HG03442 (cell line): Measurements from ENCODE around the gene OTOGL.

Source experiments
- ATAC-seq: cut with Tn5 transposase; IDR thresholded peaks from one replicate; pipeline ENCODE4 v1.9.1; 2021; ENCODE audit warnings: mild to moderate bottlenecking, moderate library complexity; ENCODE audit not compliant: unreplicated experiment

OTOGL gene

DNA sequence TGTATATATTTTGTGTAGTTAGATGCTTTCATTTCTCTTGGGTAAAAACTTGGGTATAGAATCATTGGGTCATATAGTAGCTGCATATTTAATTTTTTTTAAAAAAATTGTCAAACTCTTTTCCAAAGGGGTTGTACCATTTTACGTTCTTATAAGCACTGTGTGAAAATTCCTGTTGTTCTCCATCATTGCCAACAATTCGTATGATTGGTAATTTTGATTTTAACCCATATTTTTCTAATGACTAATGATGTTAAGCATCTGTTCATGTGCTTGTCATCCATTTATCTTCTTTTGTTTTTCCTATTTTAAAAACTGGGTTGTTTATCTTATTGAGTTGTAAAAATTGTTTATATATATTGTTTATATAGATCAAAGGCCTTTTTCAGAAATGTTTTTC lies 77.4 kb downstream of the OTOGL start:
- no peak for ATAC-seq

GRCh38 chr12:80178846-80179245 lies 79.5 kb downstream of the OTOGL start:
- ATAC-seq, result peak; percentile 95

DNA sequence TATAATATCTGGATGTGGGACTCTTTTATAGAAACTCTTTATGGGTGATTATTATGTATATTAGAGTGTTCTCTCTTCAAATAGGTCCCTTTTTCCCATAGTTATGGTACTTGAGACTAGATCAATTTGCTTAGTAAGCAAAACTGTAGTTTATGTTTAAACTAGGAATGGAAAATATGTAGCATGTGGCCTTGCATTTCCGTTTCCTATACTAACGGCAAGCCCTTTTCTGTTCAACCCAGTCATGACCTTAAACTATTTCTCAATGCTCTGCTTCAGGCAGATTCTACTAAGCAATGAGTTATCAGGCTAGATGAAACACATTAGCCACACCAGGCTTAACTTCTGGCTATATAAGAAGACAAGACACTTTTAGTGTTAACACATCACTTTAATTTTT lies 84.6 kb downstream of the OTOGL start:
- ATAC-seq, result no peak

- ATAC-seq, result no peak
Measured at GRCh38 chr12:80184926-80185325, 85.6 kb downstream of the OTOGL start.

DNA sequence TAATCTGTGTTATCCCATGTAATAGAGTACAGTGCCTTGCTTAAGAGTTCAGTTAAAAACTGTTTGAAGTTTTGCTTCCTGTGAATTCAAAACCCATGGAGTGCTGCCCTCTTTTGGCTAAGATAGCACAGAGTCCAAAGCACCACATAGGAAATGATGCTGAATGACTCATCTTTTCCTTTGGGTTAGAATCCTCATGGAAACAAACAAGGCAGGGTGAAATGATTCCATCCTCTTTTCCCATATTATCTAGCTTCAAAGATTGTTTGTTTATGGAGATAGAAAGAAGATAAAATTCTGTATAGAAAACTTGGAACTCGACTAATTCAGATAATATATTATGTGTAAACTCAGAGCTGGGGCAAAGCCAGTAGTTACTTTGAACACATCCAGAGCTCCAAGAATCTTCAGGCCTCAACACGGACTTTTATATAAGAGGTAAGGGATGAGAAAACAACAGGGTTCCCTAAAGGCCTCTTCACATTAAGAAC lies 87.4 kb downstream of the OTOGL start:
- peak; percentile 46 for ATAC-seq

GRCh38 chr12:80187660-80188090 lies 88.3 kb downstream of the OTOGL start:
- peak; percentile 60 for ATAC-seq

DNA sequence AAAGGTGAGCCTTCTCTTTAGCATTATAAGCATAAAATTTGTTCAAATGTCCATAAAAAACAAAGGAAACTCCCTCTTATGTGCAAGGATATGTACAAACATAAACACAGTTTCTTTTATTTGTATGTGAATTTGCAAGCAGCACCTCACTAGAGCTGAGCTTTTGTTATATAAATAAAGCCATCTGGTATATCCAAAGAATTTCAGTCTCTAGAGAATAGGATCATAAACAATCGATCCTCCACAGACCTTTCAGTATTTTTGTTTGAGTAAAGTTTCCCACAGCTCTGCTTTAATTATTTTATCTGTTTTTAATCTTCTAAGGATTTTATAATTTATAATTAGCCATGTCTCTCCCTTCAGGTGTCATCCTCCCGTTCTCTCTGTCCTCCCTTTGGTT lies 89.2 kb downstream of the OTOGL start:
- no peak for ATAC-seq

DNA sequence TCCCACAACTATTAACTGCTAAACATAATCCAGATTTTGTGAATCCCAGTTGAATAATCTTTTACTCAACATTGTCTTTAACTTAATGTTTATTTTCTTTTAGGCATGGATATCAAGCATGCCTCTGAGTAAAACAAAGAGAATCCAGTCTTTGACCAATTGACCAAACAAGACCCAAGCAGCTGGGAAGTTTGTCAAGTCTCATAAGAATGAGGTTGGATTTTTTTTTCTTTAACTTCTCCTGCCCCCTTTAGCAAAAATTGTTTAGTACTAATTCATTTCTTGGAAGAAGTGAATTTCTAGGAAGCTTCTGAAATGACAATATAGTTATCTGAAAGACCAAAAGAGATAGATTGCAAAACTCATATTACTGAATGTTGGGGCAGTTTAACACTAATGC lies 89.9 kb downstream of the OTOGL start:
- ATAC-seq, result no peak

DNA sequence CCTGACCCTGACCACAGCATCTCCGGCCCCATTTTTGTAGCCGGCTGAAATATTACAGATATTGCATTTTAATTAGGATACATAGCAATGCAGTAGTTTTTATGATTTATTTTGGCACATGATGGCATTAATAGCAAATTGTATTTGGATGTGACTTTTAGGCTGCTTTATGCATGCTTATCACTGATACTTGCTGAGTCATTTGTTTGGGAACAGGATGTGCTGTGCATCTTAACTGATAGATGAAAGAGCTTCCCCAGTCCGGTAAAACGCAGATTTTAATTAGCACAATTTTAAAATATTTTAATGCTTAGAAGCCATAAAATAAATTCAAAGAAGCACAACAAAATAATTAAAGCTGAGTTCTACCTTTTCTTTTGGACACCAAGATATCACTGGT lies 90.7 kb downstream of the OTOGL start:
- no peak for ATAC-seq

DNA sequence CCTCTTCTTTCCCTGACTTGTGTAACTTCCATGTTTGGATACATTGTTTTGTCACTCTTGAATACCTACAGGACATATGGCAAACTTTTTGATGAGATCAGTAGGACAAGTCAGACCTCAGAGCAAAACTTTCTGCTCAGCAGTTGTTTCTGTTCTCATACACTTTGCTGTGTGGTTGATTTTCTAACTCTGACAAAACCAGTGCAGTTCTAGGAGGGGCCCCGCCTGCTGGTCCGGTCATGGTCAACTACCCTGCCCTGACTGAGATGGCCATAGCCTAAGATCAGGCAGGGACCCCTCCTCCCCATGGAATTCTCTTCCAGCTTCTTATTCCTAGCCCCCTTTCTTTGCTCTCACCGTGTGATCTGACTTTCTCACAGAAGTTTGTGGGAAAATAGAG lies 92.8 kb downstream of the OTOGL start:
- ATAC-seq, result no peak

DNA sequence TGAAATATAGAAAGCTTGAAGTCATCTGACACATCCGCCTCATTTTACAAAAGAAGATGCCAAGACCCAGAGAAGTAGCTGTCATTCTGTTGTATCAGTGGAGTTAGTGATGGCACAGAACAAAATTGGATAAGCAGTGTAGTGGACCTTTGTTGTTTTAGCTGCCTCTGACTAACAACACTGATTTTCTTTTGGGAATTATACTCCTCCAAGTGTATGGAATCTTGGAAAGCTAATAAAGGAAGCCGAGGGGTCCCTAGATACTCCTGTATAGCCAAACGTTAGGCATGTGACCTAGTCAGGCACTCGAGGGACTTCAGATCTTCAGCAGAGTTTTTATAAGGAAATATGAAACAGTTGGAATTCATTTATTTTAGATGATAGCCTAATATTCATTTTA lies 94.5 kb downstream of the OTOGL start:
- no peak for ATAC-seq

- ATAC-seq, result peak; percentile 75
Measured at GRCh38 chr12:80195074-80195726, 95.9 kb downstream of the OTOGL start.

GRCh38 chr12:80195737-80196136 lies 96.4 kb downstream of the OTOGL start:
- no peak for ATAC-seq

GRCh38 chr12:80196419-80196818 lies 97.1 kb downstream of the OTOGL start:
- ATAC-seq, result no peak

- no peak for ATAC-seq
Measured at GRCh38 chr12:80198782-80199337, 99.5 kb downstream of the OTOGL start.

DNA sequence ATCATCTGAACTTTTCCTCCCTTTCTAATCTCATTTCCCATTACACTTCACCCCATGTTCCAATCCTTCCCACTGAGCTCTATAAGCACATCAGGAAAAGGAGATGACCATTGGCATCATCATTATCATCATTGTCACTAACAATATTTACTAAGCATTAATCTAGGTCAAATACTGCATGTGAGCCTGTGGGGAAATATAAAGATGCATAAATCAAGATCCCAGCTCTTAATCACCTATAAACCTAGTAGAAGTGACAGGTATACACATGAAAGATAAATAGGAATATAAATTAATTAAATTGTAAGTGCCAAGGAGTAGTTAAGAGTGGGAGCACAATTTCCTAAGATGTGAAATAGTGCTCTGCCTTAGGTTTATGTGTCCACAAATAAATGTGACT lies 100.6 kb downstream of the OTOGL start:
- ATAC-seq, result no peak

GRCh38 chr12:80200414-80200813 lies 101.1 kb downstream of the OTOGL start:
- ATAC-seq, result no peak

GRCh38 chr12:80201908-80202307 lies 102.6 kb downstream of the OTOGL start:
- no peak for ATAC-seq

- ATAC-seq, result no peak
Measured at GRCh38 chr12:80205960-80206359, 106.6 kb downstream of the OTOGL start.

DNA sequence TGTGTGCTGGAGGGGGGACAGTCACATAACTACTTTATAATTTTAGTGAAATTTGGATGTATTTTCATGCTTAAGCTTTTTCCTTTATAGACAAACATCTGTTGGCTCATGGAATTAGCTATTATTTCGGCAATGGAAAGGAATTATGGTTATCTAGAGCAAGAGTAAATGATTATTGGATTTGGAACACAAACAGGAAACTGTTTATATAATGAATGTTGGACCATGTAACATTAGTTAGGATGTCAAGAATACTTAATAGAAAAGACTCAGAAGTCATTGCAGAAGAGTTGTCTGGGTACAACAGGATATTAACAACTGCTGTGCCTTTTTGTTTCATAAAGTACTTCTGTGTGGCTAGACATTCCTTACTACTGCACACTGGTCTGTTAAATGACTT lies 108.7 kb downstream of the OTOGL start:
- ATAC-seq, result no peak

GRCh38 chr12:80211671-80212070 lies 112.3 kb downstream of the OTOGL start:
- no peak for ATAC-seq

- ATAC-seq, result no peak
Measured at GRCh38 chr12:80212938-80213645, 113.8 kb downstream of the OTOGL start.
